Adipose tissue (tissue), 3 donors: ENCODE results near the gene RERE. TPM values are rescaled to one million over a fixed set of nuclear protein-coding genes. Genes with fewer than 3 reads are reported as not detected.
"Not testable (repeated sequence)": the region's sequence is repeated elsewhere in the genome, so short reads cannot be mapped to it uniquely, and the experiment has no call there.

ENCODE experiments used
- H3K27ac ChIP-seq: one replicate; pipeline ENCODE4 v1.5.1; 2013; ENCODE audit warnings: low read depth, low read length
- WGBS, 3 donors: extraction: QIAGEN DNeasy Blood & Tissue Kit; methylation state at CpG; one replicate each; pipeline ENCODE4 v1.1.7; 2013; 5-methylcytosine and 5-hydroxymethylcytosine counted together
- polyA plus RNA-seq, 3 donors: library from polyadenylated mRNA; stranded (reverse); fragments of 200-250 nt; gene quantifications; one replicate each; pipeline ENCODE4 v1.2.3, GENCODE V29; 2013
- donor health status: healthy with polysubstance abuse.
- donor health status: Bipolar disorder and iron deficiency.
- donor health status: healthy.

RERE gene
- polyA plus RNA-seq, 3 donors = 15.8 to 40.7 (median 39.6) TPM

DNA sequence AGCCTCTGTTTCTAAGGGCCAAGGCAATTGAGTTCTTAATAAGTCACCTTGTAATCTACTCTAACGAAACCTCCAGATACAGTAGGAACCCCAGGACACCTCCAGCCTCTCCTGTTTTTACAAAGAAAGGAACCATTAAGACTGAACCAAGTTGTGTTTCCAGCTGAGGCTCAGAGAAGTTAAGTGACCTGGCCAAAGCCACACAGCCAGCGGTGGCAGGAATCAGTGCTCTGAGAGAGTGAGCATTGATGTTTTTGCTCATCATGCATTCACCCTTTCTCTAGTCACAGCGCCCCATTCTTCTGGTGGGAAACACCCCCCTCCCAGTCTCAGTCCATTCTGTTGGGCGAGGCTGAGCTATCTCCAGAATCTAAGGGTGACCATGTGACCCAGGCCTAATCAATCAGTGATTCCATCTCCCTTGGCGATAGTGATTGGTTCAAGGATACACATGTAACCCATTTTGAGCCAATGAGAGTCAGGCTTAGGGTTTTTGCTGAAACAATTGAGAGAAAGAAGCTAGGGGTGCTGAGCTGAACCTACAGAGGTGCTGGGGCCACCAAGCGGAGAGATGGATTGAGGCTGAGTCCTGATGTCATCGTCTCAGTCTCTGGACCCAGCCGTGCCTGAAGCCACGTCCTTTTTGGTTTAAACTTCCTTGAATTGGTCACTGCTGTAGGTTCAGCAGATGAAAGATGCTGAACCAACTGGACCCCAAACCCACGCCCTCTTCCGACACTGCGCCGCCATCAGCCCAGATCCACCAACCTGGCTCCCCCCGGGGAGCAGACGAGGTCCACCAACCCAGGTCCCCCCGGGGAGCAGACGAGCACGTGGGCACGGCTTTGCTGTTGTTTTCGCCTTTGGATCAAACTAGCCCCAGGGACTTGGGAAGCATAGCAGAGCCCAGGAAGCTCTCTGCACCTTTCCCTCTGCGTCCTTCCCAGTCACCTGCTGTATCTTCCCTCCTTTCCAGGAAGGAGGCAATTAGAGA, 28.0 kb upstream of the RERE start:
- 90 to 93% (median 92%) methylated on average over 21 of the region's 21 CpGs for WGBS, 3 donors
- no peak overlapping the region for H3K27ac ChIP-seq

DNA sequence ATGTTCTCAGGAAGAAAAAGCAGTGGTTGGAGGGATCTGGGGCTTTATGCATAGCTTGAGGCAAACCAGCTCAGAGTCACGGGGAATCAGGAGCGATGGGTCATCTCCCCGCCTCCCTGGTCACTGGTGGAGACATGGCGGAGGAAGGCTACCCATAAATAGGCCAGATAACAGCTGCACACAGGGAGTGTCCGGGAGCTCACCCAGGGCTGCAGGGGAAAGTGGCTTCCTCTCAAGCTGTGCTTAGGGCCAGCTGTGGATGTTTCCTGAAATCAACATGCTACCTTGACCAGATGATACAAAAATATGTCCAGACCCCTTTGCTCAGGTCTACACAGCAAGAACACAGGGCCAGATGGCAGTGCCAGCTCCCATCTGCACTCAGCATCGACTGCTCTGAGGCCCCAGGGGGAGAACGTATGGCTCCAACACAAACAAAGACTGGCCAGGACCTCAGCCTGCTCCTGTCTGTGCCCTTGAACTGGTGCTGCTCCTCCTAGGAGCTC, 27.1 kb upstream of the RERE start:
- no peak overlapping the region for H3K27ac ChIP-seq
- 56 to 63% (median 60%) methylated on average over 7 of the region's 7 CpGs for WGBS, 3 donors

GRCh38 chr1:8841395-8841794, 24.0 kb upstream of the RERE start:
- 76 to 92% (median 84%) methylated on average over 3 of the region's 3 CpGs for WGBS, 3 donors
- no peak overlapping the region for H3K27ac ChIP-seq

DNA sequence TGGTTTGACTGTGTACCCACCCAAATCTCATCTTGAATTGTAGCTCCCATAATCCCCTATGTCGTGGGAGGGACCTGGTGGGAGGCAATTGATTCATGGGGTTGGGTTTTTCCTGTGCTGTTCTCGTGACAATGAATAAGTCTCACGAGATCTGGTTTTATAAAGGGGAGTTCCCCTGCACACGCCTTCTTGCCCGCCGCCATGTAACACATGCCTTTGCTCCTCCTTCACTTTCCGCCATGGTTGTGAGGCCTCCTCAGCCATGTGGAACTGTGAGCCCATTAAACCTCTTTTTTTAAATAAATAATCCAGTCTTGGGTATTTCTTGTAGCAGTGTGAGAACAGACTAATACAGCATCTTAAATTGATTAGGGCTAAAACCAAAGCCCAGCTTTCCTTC, 22.6 kb upstream of the RERE start:
- no peak overlapping the region for H3K27ac ChIP-seq
- 94% methylated on average over 7 of the region's 7 CpGs for WGBS, 3 donors

DNA sequence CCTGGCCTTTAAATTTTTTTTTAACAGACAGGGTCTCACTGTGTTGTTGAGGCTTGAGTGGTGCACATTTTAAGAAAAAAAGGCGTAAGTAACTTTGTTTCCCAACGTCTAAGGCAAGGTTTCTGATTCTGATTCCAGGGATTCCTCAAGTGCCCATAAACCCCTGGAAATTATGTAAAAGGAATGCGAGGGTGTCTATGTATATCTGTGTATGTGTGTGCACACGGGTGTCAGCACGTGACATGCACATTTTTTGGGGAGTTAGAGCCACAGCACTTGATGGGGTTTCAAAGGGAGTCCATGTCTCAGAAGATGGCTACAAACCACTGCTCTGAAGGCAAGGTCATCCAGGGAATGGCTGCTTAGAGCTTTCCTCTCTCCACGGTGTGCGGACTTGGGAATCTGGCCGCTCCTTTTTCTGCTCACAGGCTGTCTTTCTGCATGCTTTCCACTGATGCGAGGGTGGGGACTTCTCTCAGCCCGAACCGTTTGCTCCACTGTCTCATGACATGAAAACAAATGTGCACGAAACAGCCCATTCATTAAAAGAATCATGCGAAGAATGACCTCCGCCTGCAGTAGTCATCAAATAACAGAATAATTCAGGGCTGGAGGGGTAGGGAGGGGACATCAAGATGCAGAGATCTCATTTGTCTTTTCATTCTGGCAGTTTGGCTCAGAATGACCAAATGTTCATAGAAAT, 18.7 kb upstream of the RERE start:
- WGBS, 3 donors = 72 to 80% (median 78%) methylated on average over 14 of the region's 14 CpGs
- H3K27ac ChIP-seq = no peak overlapping the region

DNA sequence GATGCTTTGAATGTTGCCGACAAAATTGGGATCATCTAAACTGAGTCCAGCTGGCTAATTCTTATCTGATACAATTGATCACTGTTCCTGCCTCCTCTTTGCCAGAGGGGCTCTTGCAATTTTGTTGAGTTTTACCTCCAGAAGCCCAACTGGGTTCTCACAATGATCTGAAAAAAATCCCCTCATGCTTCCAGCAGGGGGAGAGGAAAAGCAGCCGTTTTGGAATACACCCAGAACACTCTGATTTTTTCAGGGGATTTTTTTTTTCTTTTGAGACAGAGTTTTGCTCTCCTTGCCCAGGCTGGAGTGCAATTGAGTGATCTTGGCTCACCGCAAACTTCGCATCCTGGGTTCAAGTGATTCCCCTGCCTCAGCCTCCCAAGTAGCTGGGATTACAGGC, 13.9 kb upstream of the RERE start:
- no peak overlapping the region for H3K27ac ChIP-seq
- 60 to 75% (median 61%) methylated on average over 4 of the region's 4 CpGs for WGBS, 3 donors

DNA sequence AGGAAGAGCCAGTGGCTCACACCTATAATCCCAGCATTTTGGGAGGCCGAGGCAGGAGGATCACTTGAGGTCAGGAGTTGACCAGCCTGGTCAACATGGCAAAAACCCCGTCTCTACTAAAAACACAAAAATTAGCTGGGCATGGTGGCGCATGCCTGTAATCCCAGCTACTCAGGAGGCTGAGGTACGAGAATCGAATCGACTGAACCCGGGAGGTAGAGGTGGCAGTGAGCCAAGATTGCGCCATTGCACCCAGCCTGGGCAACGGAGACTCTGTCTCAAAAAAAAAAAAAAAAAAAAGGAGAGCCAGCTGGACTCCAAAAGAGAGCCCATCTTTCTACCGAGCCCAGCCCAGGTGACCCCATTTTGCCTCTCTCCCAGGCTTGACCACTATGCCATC, 13.3 kb upstream of the RERE start:
- 74 to 88% (median 85%) methylated on average over 10 of the region's 10 CpGs for WGBS, 3 donors

GRCh38 chr1:8825985-8826481, 8.6 kb upstream of the RERE start:
- WGBS, 3 donors = 72 to 85% (median 77%) methylated on average over 10 of the region's 10 CpGs
- no peak overlapping the region for H3K27ac ChIP-seq

More for the DNA sequence above, 13.3 kb upstream of the RERE start:
- not testable (repeated sequence) for H3K27ac ChIP-seq

GRCh38 chr1:8823295-8823664, 5.8 kb upstream of the RERE start:
- H3K27ac ChIP-seq = no peak overlapping the region
- 63 to 80% (median 67%) methylated on average over 6 of the region's 6 CpGs for WGBS, 3 donors

DNA sequence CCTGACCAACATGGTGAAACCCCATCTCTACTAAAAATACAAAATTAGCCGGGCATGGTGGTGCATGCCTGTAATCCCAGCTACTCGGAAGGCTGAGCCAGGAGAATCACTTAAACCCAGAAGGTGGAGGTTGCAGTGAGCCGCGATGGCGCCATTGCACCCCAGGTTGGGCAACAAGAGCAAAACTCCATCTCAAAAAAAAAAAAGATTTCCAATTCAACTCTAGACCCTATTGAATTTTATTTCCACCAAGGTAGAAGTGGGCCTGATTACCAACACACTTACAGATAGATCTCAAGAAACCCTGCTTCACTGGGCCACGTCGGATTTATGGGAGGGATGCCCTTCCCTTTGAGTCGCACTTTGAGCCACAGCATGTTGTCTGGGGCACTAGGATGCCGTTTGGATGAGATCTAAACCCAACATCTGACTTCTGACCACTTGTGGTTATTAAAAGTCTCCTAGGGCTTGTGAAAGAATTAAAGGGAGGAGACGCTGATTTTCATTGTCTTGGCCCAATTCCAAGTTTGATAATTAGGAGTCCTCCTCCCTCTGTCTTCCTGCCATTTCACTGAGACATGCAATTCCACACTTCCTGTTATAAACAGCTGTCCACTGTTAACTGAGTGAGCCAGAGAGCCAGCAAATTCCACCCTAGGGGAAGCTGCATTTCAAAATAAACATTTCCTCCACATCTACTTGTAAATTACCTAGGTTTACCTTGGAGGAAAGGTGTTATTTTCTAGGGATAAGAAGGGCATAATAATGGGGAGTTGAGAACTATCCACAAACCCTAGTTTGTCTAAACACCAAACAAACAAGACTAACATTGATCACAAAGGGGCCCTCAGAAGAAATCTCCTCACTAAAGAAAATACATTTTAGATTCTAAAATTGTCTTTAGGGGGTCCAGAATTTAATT, 5.2 kb upstream of the RERE start:
- H3K27ac ChIP-seq = no peak overlapping the region
- 44 to 76% (median 49%) methylated on average over 10 of the region's 10 CpGs for WGBS, 3 donors

- WGBS, 3 donors = 36 to 66% (median 38%) methylated on average over 2 of the region's 2 CpGs
- no peak overlapping the region for H3K27ac ChIP-seq
Observed at GRCh38 chr1:8821084-8821483, 3.6 kb upstream of the RERE start.

GRCh38 chr1:8818789-8819188, 1.3 kb upstream of the RERE start:
- not testable (repeated sequence) for H3K27ac ChIP-seq
- 83 to 90% (median 88%) methylated on average over 12 of the region's 13 CpGs for WGBS, 3 donors

- WGBS, 3 donors = 9 to 16% (median 14%) methylated on average over 4 of the region's 4 CpGs
Observed at GRCh38 chr1:8818325-8818775, 910 bp upstream of the RERE start.

GRCh38 chr1:8816831-8817411, 519 bp downstream of the RERE start:
- WGBS, 3 donors = 0 to 1% (median 1%) methylated on average over 40 to 41 of the region's 41 CpGs

More at GRCh38 chr1:8818325-8818775, 910 bp upstream of the RERE start:
- H3K27ac ChIP-seq = no peak overlapping the region

DNA sequence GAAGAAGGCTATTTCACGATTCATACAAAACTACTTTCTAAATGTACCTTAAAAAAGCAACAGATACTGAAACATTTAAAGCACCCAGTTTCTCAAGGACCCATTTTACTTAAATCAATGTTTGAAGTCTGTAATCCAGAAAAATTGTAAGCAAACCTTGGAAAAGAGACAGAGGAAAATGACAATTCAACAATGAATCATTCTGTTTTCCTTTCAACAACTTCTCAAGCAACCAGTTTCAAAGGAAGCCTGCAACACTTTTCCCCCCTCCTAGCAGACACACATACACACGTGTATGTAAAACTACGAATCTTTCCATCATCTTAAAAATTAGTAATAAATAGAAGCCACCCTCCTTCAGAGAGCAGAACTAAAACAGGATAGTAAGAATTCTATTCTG, 1.2 kb downstream of the RERE start:
- peak overlapping the region; percentile 38 for H3K27ac ChIP-seq

More at GRCh38 chr1:8816831-8817411, 519 bp downstream of the RERE start:
- peak overlapping the region; percentile 81 for H3K27ac ChIP-seq

GRCh38 chr1:8815582-8816151, 1.8 kb downstream of the RERE start:
- H3K27ac ChIP-seq = no peak overlapping the region
- WGBS, 3 donors = 2 to 12% (median 2%) methylated on average over 2 of the region's 2 CpGs

More for the DNA sequence above, 1.2 kb downstream of the RERE start:
- 0 to 3% (median 2%) methylated on average over 3 of the region's 3 CpGs for WGBS, 3 donors

DNA sequence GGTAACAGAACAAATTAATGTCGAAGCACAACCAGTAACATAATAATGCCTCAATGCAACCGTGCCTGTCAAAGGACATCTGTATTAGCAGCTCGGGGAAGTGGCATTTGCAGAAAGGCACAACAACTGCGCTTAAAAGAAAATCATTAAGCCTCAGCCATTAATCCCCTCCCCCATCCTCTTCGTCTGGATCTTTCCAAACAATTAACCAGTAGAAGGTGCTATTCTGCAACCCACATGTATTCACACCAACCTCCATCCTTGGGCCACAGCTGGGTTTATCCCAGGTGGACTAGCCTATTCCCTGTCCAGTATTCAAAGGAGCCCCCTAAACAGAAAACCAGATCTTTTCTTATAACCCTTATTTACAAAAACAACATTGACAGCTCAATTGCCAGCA, 2.6 kb downstream of the RERE start:
- H3K27ac ChIP-seq = no peak overlapping the region
- WGBS, 3 donors = 21 to 44% (median 36%) methylated on average over 5 of the region's 5 CpGs
